HepG2 (cell line): ENCODE results near the gene RASSF4. TPM values are rescaled to one million over a fixed set of nuclear protein-coding genes. Genes with fewer than 3 reads are reported as not detected.

Experiments
- ARID2 ChIP-seq: sonication (generic); formaldehyde crosslinking; IDR thresholded peaks from 2 replicates; pipeline ENCODE4 v1.8.1; 2022; ENCODE audit warnings: mild to moderate bottlenecking, missing genetic modification reagents, borderline replicate concordance
- ASH2L ChIP-seq: fragments of 300-600, 200-600 bp; sonication (generic); IDR thresholded peaks from 2 replicates; pipeline ENCODE4 v1.7.0; 2017; ENCODE audit warnings: low read depth, mild to moderate bottlenecking, moderate library complexity, mixed read lengths, low read length; ENCODE audit not compliant: insufficient read length
- CCDC6 ChIP-seq: sonication (generic); formaldehyde crosslinking; IDR thresholded peaks from 2 replicates; pipeline ENCODE4 v1.8.1; 2022; ENCODE audit warnings: mild to moderate bottlenecking, missing genetic modification reagents, moderate library complexity
- CEBPB ChIP-seq: IDR thresholded peaks from 2 replicates; pipeline ENCODE4 v1.6.1; 2011; ENCODE audit warnings: low read depth, low read length, improper control_type of control experiment, borderline replicate concordance
- E2F2 ChIP-seq: sonication (generic); formaldehyde crosslinking; IDR thresholded peaks from 2 replicates; pipeline ENCODE4 v1.4.0; 2020; ENCODE audit warnings: missing genetic modification reagents, borderline replicate concordance
- GATAD2A ChIP-seq: IDR thresholded peaks from 2 replicates; pipeline ENCODE4 v1.6.1; 2016
- JUNB ChIP-seq: sonication (generic); formaldehyde crosslinking; IDR thresholded peaks from 2 replicates; pipeline ENCODE4 v1.8.0; 2022; ENCODE audit warnings: missing genetic modification reagents, mild to moderate bottlenecking, borderline replicate concordance
- MLLT10 ChIP-seq: sonication (generic); formaldehyde crosslinking; IDR thresholded peaks from 2 replicates; pipeline ENCODE4 v1.4.0; 2020; ENCODE audit warnings: missing genetic modification reagents
- NKX3-1 ChIP-seq: sonication (generic); formaldehyde crosslinking; IDR thresholded peaks from 2 replicates; pipeline ENCODE4 v1.5.0; 2020; ENCODE audit warnings: missing genetic modification reagents
- NR2F6 ChIP-seq, 2 experiments: IDR thresholded peaks; 2 replicates each; pipeline ENCODE4 v1.6.1; 2016; ENCODE audit warnings: antibody characterized with exemption in 1 of 2, mild to moderate bottlenecking in 1 of 2
- REPIN1 ChIP-seq: sonication (generic); formaldehyde crosslinking; IDR thresholded peaks from 2 replicates; pipeline ENCODE4 v1.8.0; 2022; ENCODE audit warnings: missing genetic modification reagents, low read depth, mild to moderate bottlenecking, borderline replicate concordance
- SMC3 ChIP-seq: IDR thresholded peaks from 2 replicates; pipeline ENCODE4 v1.6.1; 2011; ENCODE audit warnings: low read length, improper control_type of control experiment
- ZKSCAN5 ChIP-seq: sonication (generic); formaldehyde crosslinking; IDR thresholded peaks from 2 replicates; pipeline ENCODE4 v1.5.1; 2020; ENCODE audit warnings: mild to moderate bottlenecking, missing genetic modification reagents
- ZNF256 ChIP-seq: sonication (generic); formaldehyde crosslinking; conservative IDR thresholded peaks from 2 replicates; pipeline ENCODE4 v1.4.0; 2020; ENCODE audit warnings: missing genetic modification reagents
- ZNF282 ChIP-seq: fragments of 450-650 bp; IDR thresholded peaks from 2 replicates; pipeline ENCODE4 v1.6.1; 2018; ENCODE audit not compliant: partially characterized antibody
- ZNF503 ChIP-seq: sonication (generic); formaldehyde crosslinking; IDR thresholded peaks from 2 replicates; pipeline ENCODE4 v1.4.0; 2020; ENCODE audit warnings: missing genetic modification reagents
- ZNF614 ChIP-seq: IDR thresholded peaks from 2 replicates; pipeline ENCODE4 v1.6.1; 2018; ENCODE audit warnings: missing biosample characterization, missing genetic modification reagents, inconsistent platforms, borderline replicate concordance
- ZNF792 ChIP-seq: IDR thresholded peaks from 2 replicates; pipeline ENCODE4 v1.6.1; 2016
- ZNF850 ChIP-seq: sonication (generic); formaldehyde crosslinking; conservative IDR thresholded peaks from 2 replicates; pipeline ENCODE4 v1.9.0; 2021; ENCODE audit warnings: mild to moderate bottlenecking, missing genetic modification reagents
- ZSCAN22 ChIP-seq: sonication (generic); formaldehyde crosslinking; IDR thresholded peaks from 2 replicates; pipeline ENCODE4 v1.4.0; 2020; ENCODE audit warnings: mild to moderate bottlenecking, missing genetic modification reagents
- polyA plus RNA-seq, 8 experiments: library from polyadenylated mRNA; depleted of rRNA in 3 of 8; stranded (reverse) in 7 of 8; unstranded in 1 of 8; fragments of >200 nt; fragmentation: Illumina TruSeq in 4 of 8; extraction: Trizol in 4 of 8; gene quantifications; 2 replicates each; pipeline versions ENCODE4 v1.2.1 to v1.2.3, GENCODE V29; 2011 to 2016; ENCODE audit warnings: low read depth in 4 of 8, missing spikeins in 1 of 8, mixed read lengths in 1 of 8; ENCODE audit not compliant: insufficient read depth in 1 of 8
- total RNA-seq, 5 experiments: library from RNA; depleted of rRNA; stranded (reverse); fragments of >200 nt; fragmentation: Illumina TruSeq; extraction: Trizol; gene quantifications; 2 replicates each; pipeline ENCODE4 v1.2.3, GENCODE V29; 2016; ENCODE audit warnings: low read depth in 1 of 5
- TF ChIP-seq, protein P1 (sequence below): sonication (generic); formaldehyde crosslinking; IDR thresholded peaks from 2 replicates; pipeline ENCODE4 v1.4.0; 2020; ENCODE audit warnings: missing genetic modification reagents
- TF ChIP-seq, protein P2 (sequence below): IDR thresholded peaks from 2 replicates; pipeline ENCODE4 v1.6.1; 2016; ENCODE audit warnings: low read depth, borderline replicate concordance

The RASSF4 gene
- total and polyA plus RNA-seq, 2 of the 13 experiments (the other 11 are each of a cell fraction or from before 2014, with no cell fraction given): 34.0 to 51.7 TPM

DNA sequence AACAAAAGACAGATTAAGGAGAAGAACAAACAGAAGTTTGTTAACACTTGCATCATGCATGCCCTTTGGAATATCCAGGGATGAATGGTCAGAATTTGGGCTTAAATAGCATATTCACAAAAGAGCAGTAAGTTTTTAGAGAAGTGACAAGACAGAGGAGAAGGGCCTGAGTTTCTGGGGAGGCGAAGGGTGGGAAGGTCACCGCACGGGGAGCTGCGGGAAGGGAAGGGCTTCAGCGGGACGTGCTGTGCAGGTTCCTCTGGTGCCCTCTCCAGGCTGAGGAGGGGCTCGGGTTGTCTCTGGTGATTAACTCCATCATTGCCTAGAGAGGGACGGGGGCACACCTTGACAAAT, 30.7 kb downstream of the RASSF4 start (continued):
- TF ChIP-seq REPIN1 (CRISPR knock-in tag) (no peak), ZNF503 (CRISPR knock-in tag) (no peak), ZNF850 (CRISPR knock-in tag) (no peak), ASH2L (no peak), CCDC6 (no peak), E2F2 (CRISPR knock-in tag) (no peak), ZSCAN22 (CRISPR knock-in tag) (no peak), ZNF614 (CRISPR knock-in tag) (peak; percentile 62; the same call in 1 of the 2 replicates), ZKSCAN5 (no peak), GATAD2A (CRISPR knock-in tag) (peak; percentile 87), JUNB (CRISPR knock-in tag) (no peak), ZNF256 (CRISPR knock-in tag) (no peak), NR2F6 (IDR thresholded peaks at IDR 0.05) (peak; percentile 60), NR2F6 (CRISPR knock-in tag; IDR thresholded peaks at IDR 0.05) (peak; percentile 75), SMC3 (peak; percentile 39), ARID2 (CRISPR knock-in tag) (no peak), NKX3-1 (no peak), ZNF792 (CRISPR knock-in tag) (peak; percentile 31; the same call in 1 of the 2 replicates), ZNF282 (no peak), CEBPB (peak; percentile 75), MLLT10 (CRISPR knock-in tag) (no peak)
- TF ChIP-seq, protein P1, sequence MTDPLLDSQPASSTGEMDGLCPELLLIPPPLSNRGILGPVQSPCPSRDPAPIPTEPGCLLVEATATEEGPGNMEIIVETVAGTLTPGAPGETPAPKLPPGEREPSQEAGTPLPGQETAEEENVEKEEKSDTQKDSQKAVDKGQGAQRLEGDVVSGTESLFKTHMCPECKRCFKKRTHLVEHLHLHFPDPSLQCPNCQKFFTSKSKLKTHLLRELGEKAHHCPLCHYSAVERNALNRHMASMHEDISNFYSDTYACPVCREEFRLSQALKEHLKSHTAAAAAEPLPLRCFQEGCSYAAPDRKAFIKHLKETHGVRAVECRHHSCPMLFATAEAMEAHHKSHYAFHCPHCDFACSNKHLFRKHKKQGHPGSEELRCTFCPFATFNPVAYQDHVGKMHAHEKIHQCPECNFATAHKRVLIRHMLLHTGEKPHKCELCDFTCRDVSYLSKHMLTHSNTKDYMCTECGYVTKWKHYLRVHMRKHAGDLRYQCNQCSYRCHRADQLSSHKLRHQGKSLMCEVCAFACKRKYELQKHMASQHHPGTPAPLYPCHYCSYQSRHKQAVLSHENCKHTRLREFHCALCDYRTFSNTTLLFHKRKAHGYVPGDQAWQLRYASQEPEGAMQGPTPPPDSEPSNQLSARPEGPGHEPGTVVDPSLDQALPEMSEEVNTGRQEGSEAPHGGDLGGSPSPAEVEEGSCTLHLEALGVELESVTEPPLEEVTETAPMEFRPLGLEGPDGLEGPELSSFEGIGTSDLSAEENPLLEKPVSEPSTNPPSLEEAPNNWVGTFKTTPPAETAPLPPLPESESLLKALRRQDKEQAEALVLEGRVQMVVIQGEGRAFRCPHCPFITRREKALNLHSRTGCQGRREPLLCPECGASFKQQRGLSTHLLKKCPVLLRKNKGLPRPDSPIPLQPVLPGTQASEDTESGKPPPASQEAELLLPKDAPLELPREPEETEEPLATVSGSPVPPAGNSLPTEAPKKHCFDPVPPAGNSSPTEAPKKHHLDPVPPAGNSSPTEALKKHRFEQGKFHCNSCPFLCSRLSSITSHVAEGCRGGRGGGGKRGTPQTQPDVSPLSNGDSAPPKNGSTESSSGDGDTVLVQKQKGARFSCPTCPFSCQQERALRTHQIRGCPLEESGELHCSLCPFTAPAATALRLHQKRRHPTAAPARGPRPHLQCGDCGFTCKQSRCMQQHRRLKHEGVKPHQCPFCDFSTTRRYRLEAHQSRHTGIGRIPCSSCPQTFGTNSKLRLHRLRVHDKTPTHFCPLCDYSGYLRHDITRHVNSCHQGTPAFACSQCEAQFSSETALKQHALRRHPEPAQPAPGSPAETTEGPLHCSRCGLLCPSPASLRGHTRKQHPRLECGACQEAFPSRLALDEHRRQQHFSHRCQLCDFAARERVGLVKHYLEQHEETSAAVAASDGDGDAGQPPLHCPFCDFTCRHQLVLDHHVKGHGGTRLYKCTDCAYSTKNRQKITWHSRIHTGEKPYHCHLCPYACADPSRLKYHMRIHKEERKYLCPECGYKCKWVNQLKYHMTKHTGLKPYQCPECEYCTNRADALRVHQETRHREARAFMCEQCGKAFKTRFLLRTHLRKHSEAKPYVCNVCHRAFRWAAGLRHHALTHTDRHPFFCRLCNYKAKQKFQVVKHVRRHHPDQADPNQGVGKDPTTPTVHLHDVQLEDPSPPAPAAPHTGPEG (CRISPR knock-in tag): 0 out of 2 replicates have a peak, but pooled peaks have one; percentile 26
- TF ChIP-seq, protein P2, sequence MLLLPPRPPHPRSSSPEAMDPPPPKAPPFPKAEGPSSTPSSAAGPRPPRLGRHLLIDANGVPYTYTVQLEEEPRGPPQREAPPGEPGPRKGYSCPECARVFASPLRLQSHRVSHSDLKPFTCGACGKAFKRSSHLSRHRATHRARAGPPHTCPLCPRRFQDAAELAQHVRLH (CRISPR knock-in tag): no peak
